HG03108 (cell line): ENCODE results near the gene ISG20.
A peak's percentile ranks its signal among the peaks of the same experiment; 100 is the strongest.
"Not testable (repeated sequence)": the region's sequence is repeated elsewhere in the genome, so short reads cannot be mapped to it uniquely, and the experiment has no call there.

Experiments
- ATAC-seq: cut with Tn5 transposase; IDR thresholded peaks from one replicate; pipeline ENCODE4 v1.9.1; 2021; ENCODE audit warnings: moderate library complexity; ENCODE audit not compliant: unreplicated experiment

ISG20 gene

GRCh38 chr15:88636050-88636449 lies 2.8 kb upstream of the ISG20 start:
- no peak for ATAC-seq

GRCh38 chr15:88636654-88637053 lies 2.2 kb upstream of the ISG20 start:
- no peak for ATAC-seq

GRCh38 chr15:88637436-88637835 lies 1.4 kb upstream of the ISG20 start:
- no peak for ATAC-seq

- ATAC-seq, result no peak
These were observed 783 bp upstream of the ISG20 start for GRCh38 chr15:88637841-88638625.

- ATAC-seq, result no peak
These were observed 3.2 kb downstream of the ISG20 start for GRCh38 chr15:88641959-88642452.

GRCh38 chr15:88642514-88642913 lies 3.7 kb downstream of the ISG20 start:
- not testable (repeated sequence) for ATAC-seq

- ATAC-seq, result no peak
These were observed 5.9 kb downstream of the ISG20 start for GRCh38 chr15:88644741-88645140.

- ATAC-seq, result no peak
These were observed 6.6 kb downstream of the ISG20 start for GRCh38 chr15:88645171-88646087.

GRCh38 chr15:88646088-88646405 lies 7.2 kb downstream of the ISG20 start:
- no peak for ATAC-seq

GRCh38 chr15:88646951-88647350 lies 8.1 kb downstream of the ISG20 start:
- ATAC-seq, result no peak

- ATAC-seq, result no peak
These were observed 8.7 kb downstream of the ISG20 start for GRCh38 chr15:88647351-88648105.

GRCh38 chr15:88648357-88649214 lies 9.8 kb downstream of the ISG20 start:
- ATAC-seq, result no peak

GRCh38 chr15:88649286-88649733 lies 10.5 kb downstream of the ISG20 start:
- peak; percentile 50 for ATAC-seq

- ATAC-seq, result no peak
These were observed 11.1 kb downstream of the ISG20 start for GRCh38 chr15:88649753-88650551.

GRCh38 chr15:88650556-88650955 lies 11.7 kb downstream of the ISG20 start:
- no peak for ATAC-seq

GRCh38 chr15:88651136-88651732 lies 12.4 kb downstream of the ISG20 start:
- ATAC-seq, result no peak

- no peak for ATAC-seq
These were observed 13.2 kb downstream of the ISG20 start for GRCh38 chr15:88651971-88652370.

GRCh38 chr15:88652456-88653199 lies 13.8 kb downstream of the ISG20 start:
- no peak for ATAC-seq
